Heart left ventricle (tissue), 13 donors: ENCODE results near the gene ERCC1.

Experiments used
- CTCF ChIP-seq, 12 donors: fragments of 200-600 bp; sonication (generic) in 4 of 12; IDR thresholded peaks; one replicate each; pipeline versions ENCODE4 v1.5.0 to v1.8.0; 2018 to 2022; ENCODE audit warnings: antibody characterized with exemption in 12 of 12, mild to moderate bottlenecking in 5 of 12
- POLR2A ChIP-seq, 2 donors: fragments of 450-650 bp; IDR thresholded peaks; one replicate each; pipeline ENCODE4 v1.6.1; 2017; ENCODE audit warnings: antibody characterized with exemption in 2 of 2, mild to moderate bottlenecking in 2 of 2, moderate library complexity in 2 of 2
- donor health status: ischemic (EF 13 %, LVEDD 7.1; RV severe dilation, severe dysfunction).
- donor health status: DM: no; HTN: yes; CAD: no.
- donor health status: DM: no; HTN: no; CAD: no.
- donor health status: ischemic (EF 25% LVEDD 6.9; RV normal size, moderate dysfunction).
- donor health status: ischemic (EF 25% LVEDD 5.7; RV mildly dilated, moderate dysfunction).
- donor health status: ischemic (EF 35%, LVEDD 5.7; RV mildly dilated, moderate dysfunction).
- donor health status: nonischemic (EF 11% LVEDD 7.7; RV severe dilation, severe dysfunction).
- donor health status: DM: yes; HTN: yes; CAD: no.
- donor health status: PGD.
- donor health status: ischemic (EF 29% LVEDD 5.4; RV normal size, mild dysfunction).
- donor health status: nonischemic (EF 23%, LVEDD 6.1; RV moderate dilation, normal function).

GRCh38 chr19:45361608-45362007 is 62.1 kb downstream of the ERCC1 start:
- no peak for TF ChIP-seq POLR2A (IDR thresholded peaks at IDR 0.05)
- TF ChIP-seq CTCF (IDR thresholded peaks at IDR 0.05): no peak
